KMS-11 (cell line): ENCODE data around the gene OR1A1.
"Not testable (repeated sequence)": the region's sequence is repeated elsewhere in the genome, so short reads cannot be mapped to it uniquely, and the experiment has no call there.

Source experiments
- H2AFZ ChIP-seq: fragments of 200-600 bp; sonication (generic); 2 replicates; pipeline ENCODE4 v1.6.1; 2016; ENCODE audit warnings: antibody characterized with exemption, mixed run types, low read depth
- H3K27ac ChIP-seq: fragments of 200-600 bp; sonication (generic); 2 replicates; pipeline ENCODE4 v1.6.1; 2016; ENCODE audit warnings: mild to moderate bottlenecking, mixed run types
- H3K27me3 ChIP-seq: fragments of 200-600 bp; sonication (generic); 2 replicates; pipeline ENCODE4 v1.6.1; 2017; ENCODE audit warnings: mild to moderate bottlenecking, low read depth, mixed run types, moderate library complexity; ENCODE audit not compliant: insufficient read depth
- H3K36me3 ChIP-seq: fragments of 200-600 bp; sonication (generic); 2 replicates; pipeline ENCODE4 v1.6.1; 2017; ENCODE audit warnings: mild to moderate bottlenecking, mixed run types; ENCODE audit not compliant: insufficient read depth
- H3K4me1 ChIP-seq: fragments of 200-600 bp; sonication (generic); 2 replicates; pipeline ENCODE4 v1.6.1; 2016; ENCODE audit warnings: mild to moderate bottlenecking, low read depth, mixed run types; ENCODE audit not compliant: poor library complexity, severe bottlenecking
- H3K4me2 ChIP-seq: fragments of 200-600 bp; sonication (generic); 2 replicates; pipeline ENCODE4 v1.7.0; 2016; ENCODE audit warnings: mild to moderate bottlenecking, mixed run types
- H3K4me3 ChIP-seq: fragments of 200-600 bp; sonication (generic); IDR thresholded peaks from 2 replicates; pipeline ENCODE4 v1.6.1; 2017; ENCODE audit warnings: low read depth, low read length, mixed read lengths; ENCODE audit not compliant: insufficient read depth
- H3K79me2 ChIP-seq: fragments of 200-600 bp; sonication (generic); 2 replicates; pipeline ENCODE4 v1.6.1; 2016; ENCODE audit warnings: low read depth, mixed run types; ENCODE audit not compliant: insufficient read depth
- H3K9ac ChIP-seq: fragments of 200-600 bp; sonication (generic); 2 replicates; pipeline ENCODE4 v1.6.1; 2016; ENCODE audit warnings: mild to moderate bottlenecking, mixed run types
- H4K20me1 ChIP-seq: fragments of 200-600 bp; sonication (generic); 2 replicates; pipeline ENCODE4 v1.6.1; 2016; ENCODE audit warnings: mild to moderate bottlenecking, mixed run types; ENCODE audit not compliant: insufficient read depth
- TF ChIP-seq, protein P1 (sequence below): fragments of 200-600 bp; sonication (generic); conservative IDR thresholded peaks from 2 replicates; pipeline ENCODE4 v1.6.1; 2017; ENCODE audit warnings: low read depth, mild to moderate bottlenecking, antibody characterized with exemption, low read length, moderate library complexity, mixed read lengths

The OR1A1 gene

DNA sequence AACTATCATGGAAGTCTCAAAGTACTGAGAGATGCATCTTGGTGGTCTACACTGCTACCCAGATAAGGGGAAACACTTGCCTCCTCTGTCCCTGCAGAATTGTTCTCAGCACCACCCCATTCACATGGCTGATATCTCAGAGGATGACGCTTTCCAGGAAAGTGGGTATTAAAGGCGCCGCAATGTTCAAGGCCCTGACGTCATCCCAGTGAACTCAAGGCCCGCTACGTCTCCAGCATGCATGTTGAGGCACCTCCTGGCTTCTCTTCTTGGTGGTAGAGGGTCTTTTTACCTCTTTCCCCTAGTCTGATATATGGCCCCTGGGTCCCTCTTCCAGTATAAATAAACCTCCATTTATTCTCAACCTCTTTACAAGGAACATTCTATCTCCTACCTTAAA lies 1.0 kb downstream of the OR1A1 start:
- Histone ChIP-seq H2AFZ (no peak overlapping the region), H3K27ac (no peak overlapping the region), H3K4me1 (no peaks in the 10 kb centered on the region), H3K9ac (no peak overlapping the region), H3K36me3 (no peaks in the 10 kb centered on the region), H4K20me1 (no peaks in the 10 kb centered on the region), H3K27me3 (no peaks in the 10 kb centered on the region), H3K4me3 (no peak overlapping the region), H3K79me2 (no peaks in the 10 kb centered on the region), H3K4me2 (no peak overlapping the region)
- TF ChIP-seq, protein P1, sequence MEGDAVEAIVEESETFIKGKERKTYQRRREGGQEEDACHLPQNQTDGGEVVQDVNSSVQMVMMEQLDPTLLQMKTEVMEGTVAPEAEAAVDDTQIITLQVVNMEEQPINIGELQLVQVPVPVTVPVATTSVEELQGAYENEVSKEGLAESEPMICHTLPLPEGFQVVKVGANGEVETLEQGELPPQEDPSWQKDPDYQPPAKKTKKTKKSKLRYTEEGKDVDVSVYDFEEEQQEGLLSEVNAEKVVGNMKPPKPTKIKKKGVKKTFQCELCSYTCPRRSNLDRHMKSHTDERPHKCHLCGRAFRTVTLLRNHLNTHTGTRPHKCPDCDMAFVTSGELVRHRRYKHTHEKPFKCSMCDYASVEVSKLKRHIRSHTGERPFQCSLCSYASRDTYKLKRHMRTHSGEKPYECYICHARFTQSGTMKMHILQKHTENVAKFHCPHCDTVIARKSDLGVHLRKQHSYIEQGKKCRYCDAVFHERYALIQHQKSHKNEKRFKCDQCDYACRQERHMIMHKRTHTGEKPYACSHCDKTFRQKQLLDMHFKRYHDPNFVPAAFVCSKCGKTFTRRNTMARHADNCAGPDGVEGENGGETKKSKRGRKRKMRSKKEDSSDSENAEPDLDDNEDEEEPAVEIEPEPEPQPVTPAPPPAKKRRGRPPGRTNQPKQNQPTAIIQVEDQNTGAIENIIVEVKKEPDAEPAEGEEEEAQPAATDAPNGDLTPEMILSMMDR, result no peak

DNA sequence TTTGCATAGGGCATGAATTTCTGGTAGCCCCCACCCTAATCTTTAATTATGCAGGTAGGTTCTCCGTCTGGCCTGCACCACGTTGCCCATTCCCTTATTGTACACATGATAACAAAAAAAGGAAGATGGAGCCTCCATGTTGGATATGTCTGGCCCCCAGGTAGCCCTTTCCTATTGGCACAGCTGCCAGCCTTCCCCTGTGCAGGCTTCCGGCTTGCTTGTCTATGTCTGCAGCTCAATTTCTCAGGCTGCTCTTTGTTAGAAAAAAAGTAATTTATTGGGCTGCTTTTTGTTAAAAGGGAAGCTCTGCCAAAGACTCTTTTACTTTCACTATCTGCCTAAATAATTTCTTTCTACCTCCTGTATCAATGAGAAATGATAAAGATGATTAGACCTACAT lies 5.5 kb downstream of the OR1A1 start:
- Histone ChIP-seq H3K4me2 (no peak overlapping the region), H2AFZ (no peak overlapping the region), H3K27me3 (0 out of 2 replicates have a peak, but pooled peaks cover 2% of the 10 kb centered on the region), H3K79me2 (no peaks in the 10 kb centered on the region), H3K4me3 (no peak overlapping the region), H3K27ac (no peak overlapping the region), H4K20me1 (no peaks in the 10 kb centered on the region), H3K4me1 (no peaks in the 10 kb centered on the region), H3K9ac (no peak overlapping the region), H3K36me3 (no peaks in the 10 kb centered on the region)
- TF ChIP-seq, protein P1, result no peak

DNA sequence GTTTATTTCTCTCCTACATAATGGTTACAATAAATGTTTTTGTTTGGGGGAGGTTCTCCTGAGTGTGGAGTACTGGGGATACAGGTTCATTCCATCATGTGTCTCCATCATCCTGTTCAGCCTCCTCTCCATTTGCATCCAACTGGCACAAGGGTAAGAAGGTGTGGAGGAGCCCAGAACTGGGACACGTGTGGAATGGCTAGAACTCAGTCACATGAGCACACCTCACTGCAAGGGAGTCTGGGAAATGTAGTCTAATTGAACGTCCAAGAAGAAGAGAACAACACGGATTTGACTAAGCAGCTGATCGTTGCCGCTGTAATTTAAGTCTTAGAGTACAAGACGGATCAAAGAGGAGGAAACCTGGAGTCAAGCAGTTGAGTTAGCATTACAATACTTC lies 6.1 kb downstream of the OR1A1 start:
- TF ChIP-seq, protein P1, result no peak
- Histone ChIP-seq H4K20me1 (no peaks in the 10 kb centered on the region), H3K4me2 (no peak overlapping the region), H3K4me1 (no peaks in the 10 kb centered on the region), H3K27me3 (0 out of 2 replicates have a peak, but pooled peaks cover 2% of the 10 kb centered on the region), H3K79me2 (no peaks in the 10 kb centered on the region), H3K36me3 (no peaks in the 10 kb centered on the region), H3K27ac (no peak overlapping the region), H3K4me3 (no peak overlapping the region), H2AFZ (no peak overlapping the region), H3K9ac (no peak overlapping the region)

DNA sequence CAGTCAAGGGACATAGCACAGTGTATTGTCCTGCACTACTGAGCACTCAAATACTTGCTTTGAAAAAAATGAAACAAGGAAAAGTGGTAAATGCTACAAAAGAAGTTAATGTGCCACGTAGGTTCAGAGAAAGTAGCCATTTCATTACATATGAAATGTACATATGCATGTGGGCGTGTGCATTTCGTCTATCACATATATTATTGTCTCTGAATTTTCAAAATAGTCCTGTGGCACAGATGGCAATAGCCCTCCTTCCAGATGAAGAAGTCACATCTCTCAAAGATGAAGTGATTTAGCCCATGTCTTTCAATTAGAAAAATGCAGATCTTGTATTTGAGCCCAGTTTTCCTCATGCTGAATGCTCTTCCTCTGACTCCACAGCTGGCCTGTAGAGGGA lies 12.5 kb downstream of the OR1A1 start:
- not testable (repeated sequence) for H3K4me1 ChIP-seq, H3K36me3 ChIP-seq, H3K4me3 ChIP-seq, H3K4me2 ChIP-seq, H2AFZ ChIP-seq, H3K27ac ChIP-seq, H3K9ac ChIP-seq, H3K79me2 ChIP-seq, H4K20me1 ChIP-seq, H3K27me3 ChIP-seq

DNA sequence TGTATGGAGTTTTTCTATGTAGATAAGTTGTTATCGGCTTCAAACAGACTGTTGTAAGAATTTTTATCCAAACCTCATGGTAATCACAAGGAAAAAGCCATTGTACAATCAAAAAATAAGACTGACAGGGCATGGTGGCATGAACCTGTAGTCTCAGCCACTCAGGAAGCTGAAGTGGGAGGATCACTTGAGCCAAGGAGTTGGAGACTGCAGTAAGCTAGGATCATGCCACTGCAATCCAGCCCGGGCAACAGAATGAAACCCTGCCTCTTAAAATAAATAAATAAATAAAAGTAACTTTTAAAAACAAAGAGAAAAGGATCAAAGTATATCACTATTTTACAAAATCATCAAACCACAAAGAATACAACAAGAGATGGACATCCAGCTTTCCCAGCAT lies 14.4 kb downstream of the OR1A1 start:
- Histone ChIP-seq H3K4me3 (no peak overlapping the region), H3K9ac (no peak overlapping the region), H3K79me2 (no peaks in the 10 kb centered on the region), H3K36me3 (no peaks in the 10 kb centered on the region), H3K27ac (no peak overlapping the region), H3K27me3 (0 out of 2 replicates have a peak, but pooled peaks cover under 1% of the 10 kb centered on the region), H3K4me1 (no peaks in the 10 kb centered on the region), H3K4me2 (no peak overlapping the region), H4K20me1 (no peaks in the 10 kb centered on the region), H2AFZ (no peak overlapping the region)
- TF ChIP-seq, protein P1, result no peak
